22Rv1 (cell line): ENCODE measurements around the gene EGR2.

ENCODE experiments used
- H3K27ac ChIP-seq: fragments of 450-650 bp; 2 replicates; pipeline ENCODE4 v1.5.1; 2017
- CTCF ChIP-seq: fragments of 450-650 bp; IDR thresholded peaks from 2 replicates; pipeline ENCODE4 v1.5.1; 2017; ENCODE audit warnings: mild to moderate bottlenecking
- ZFX ChIP-seq: fragments of 450-650 bp; IDR thresholded peaks from 2 replicates; pipeline ENCODE4 v1.6.1; 2017; ENCODE audit warnings: antibody characterized with exemption, borderline replicate concordance

The EGR2 gene

GRCh38 chr10:62852961-62853702 is 37.0 kb upstream of the EGR2 start:
- no peak for TF ChIP-seq CTCF
- no peak for TF ChIP-seq ZFX
- H3K27ac ChIP-seq = no peak overlapping the region

GRCh38 chr10:62851442-62851841 is 35.3 kb upstream of the EGR2 start:
- H3K27ac ChIP-seq = no peak overlapping the region
- TF ChIP-seq ZFX (no peak), CTCF (peak; percentile 29)

GRCh38 chr10:62850646-62851045 is 34.5 kb upstream of the EGR2 start:
- no peak for TF ChIP-seq ZFX
- TF ChIP-seq CTCF = no peak
- no peak overlapping the region for H3K27ac ChIP-seq

- TF ChIP-seq ZFX (no peak), CTCF (no peak)
- H3K27ac ChIP-seq = no peak overlapping the region
Observed at GRCh38 chr10:62847433-62847832, 31.3 kb upstream of the EGR2 start.

- TF ChIP-seq ZFX (no peak), CTCF (no peak)
- no peak overlapping the region for H3K27ac ChIP-seq
Observed at GRCh38 chr10:62844280-62845011, 28.3 kb upstream of the EGR2 start.

- TF ChIP-seq CTCF = no peak
- no peak for TF ChIP-seq ZFX
Observed at GRCh38 chr10:62843600-62843999, 27.4 kb upstream of the EGR2 start.

GRCh38 chr10:62842983-62843382 is 26.8 kb upstream of the EGR2 start:
- TF ChIP-seq ZFX (no peak), CTCF (no peak)
- H3K27ac ChIP-seq = no peak overlapping the region

More at GRCh38 chr10:62843600-62843999, 27.4 kb upstream of the EGR2 start:
- H3K27ac ChIP-seq = no peak overlapping the region
